Heart left ventricle (tissue), 13 donors: ENCODE measurements around the gene ZNF579.

ENCODE experiments used
- CTCF ChIP-seq, 12 donors: fragments of 200-600 bp; sonication (generic) in 4 of 12; IDR thresholded peaks; one replicate each; pipeline versions ENCODE4 v1.5.0 to v1.8.0; 2018 to 2022; ENCODE audit warnings: antibody characterized with exemption in 12 of 12, mild to moderate bottlenecking in 5 of 12
- POLR2A ChIP-seq, 2 donors: fragments of 450-650 bp; IDR thresholded peaks; one replicate each; pipeline ENCODE4 v1.6.1; 2017; ENCODE audit warnings: antibody characterized with exemption in 2 of 2, mild to moderate bottlenecking in 2 of 2, moderate library complexity in 2 of 2
- donor health status: ischemic (EF 13 %, LVEDD 7.1; RV severe dilation, severe dysfunction).
- donor health status: DM: no; HTN: yes; CAD: no.
- donor health status: DM: no; HTN: no; CAD: no.
- donor health status: ischemic (EF 25% LVEDD 6.9; RV normal size, moderate dysfunction).
- donor health status: ischemic (EF 25% LVEDD 5.7; RV mildly dilated, moderate dysfunction).
- donor health status: ischemic (EF 35%, LVEDD 5.7; RV mildly dilated, moderate dysfunction).
- donor health status: nonischemic (EF 11% LVEDD 7.7; RV severe dilation, severe dysfunction).
- donor health status: DM: yes; HTN: yes; CAD: no.
- donor health status: PGD.
- donor health status: ischemic (EF 29% LVEDD 5.4; RV normal size, mild dysfunction).
- donor health status: nonischemic (EF 23%, LVEDD 6.1; RV moderate dilation, normal function).

- no peak for TF ChIP-seq CTCF (IDR thresholded peaks at IDR 0.05)
- TF ChIP-seq POLR2A (IDR thresholded peaks at IDR 0.05) = no peak
Measured at GRCh38 chr19:55544014-55544413, 36.6 kb downstream of the ZNF579 start.
